Astrocyte (in vitro differentiated cells and primary cell): Measurements from ENCODE around the gene EXOSC9.

ENCODE experiments used
- CTCF ChIP-seq: IDR thresholded peaks from 2 replicates; pipeline ENCODE4 v1.5.1; 2011; ENCODE audit warnings: low read depth, mild to moderate bottlenecking, inconsistent platforms, low read length, moderate library complexity; ENCODE audit not compliant: insufficient read depth
- EZH2 ChIP-seq: IDR thresholded peaks from 2 replicates; pipeline ENCODE4 v1.6.1; 2012; ENCODE audit warnings: mild to moderate bottlenecking, low read length, inconsistent platforms; ENCODE audit not compliant: insufficient read depth

DNA sequence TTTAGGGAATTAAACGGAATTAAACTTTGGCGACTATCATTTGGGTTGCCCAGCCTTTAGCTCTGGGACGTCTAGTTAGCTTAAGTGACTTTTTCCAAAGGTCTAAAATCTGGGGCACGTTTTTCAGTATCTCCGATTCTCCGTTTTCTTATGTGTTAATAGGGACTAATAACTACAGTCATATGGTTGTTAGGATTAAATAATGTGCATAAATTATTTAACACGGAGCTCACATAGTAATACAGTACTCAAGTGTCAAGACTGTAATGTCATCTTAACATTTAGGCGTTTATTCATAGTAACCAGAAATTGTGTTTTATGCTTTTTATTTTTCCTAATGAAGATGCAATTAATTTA lies 23.0 kb downstream of the EXOSC9 start:
- no peak for TF ChIP-seq CTCF
- TF ChIP-seq EZH2 = no peak
